Osteocyte (in vitro differentiated cells): Measurements from ENCODE around the gene MYL9. TPM values are rescaled to one million over a fixed set of nuclear protein-coding genes. Genes with fewer than 3 reads are reported as not detected.
"Not testable (repeated sequence)": the region's sequence is repeated elsewhere in the genome, so short reads cannot be mapped to it uniquely, and the experiment has no call there.

Experiments used
- DNase-seq: peaks from one replicate; pipeline ENCODE4 v3.0.0; 2021; ENCODE audit warnings: mixed read lengths; ENCODE audit not compliant: unreplicated experiment; ENCODE audit errors: extremely low spot score
- H3K27ac Mint-ChIP-seq: one replicate; pipeline ENCODE4 v1.8.0; 2021; ENCODE audit warnings: mild to moderate bottlenecking, mixed read lengths; ENCODE audit not compliant: unreplicated experiment
- H3K27me3 Mint-ChIP-seq: one replicate; pipeline ENCODE4 v1.8.0; 2021; ENCODE audit warnings: mixed read lengths; ENCODE audit not compliant: unreplicated experiment
- H3K36me3 Mint-ChIP-seq: one replicate; pipeline ENCODE4 v1.8.0; 2021; ENCODE audit warnings: mixed read lengths; ENCODE audit not compliant: unreplicated experiment
- H3K4me1 Mint-ChIP-seq: one replicate; pipeline ENCODE4 v1.8.0; 2021; ENCODE audit warnings: mixed read lengths; ENCODE audit not compliant: unreplicated experiment
- H3K4me3 Mint-ChIP-seq: one replicate; pipeline ENCODE4 v1.8.0; 2021; ENCODE audit warnings: mild to moderate bottlenecking, moderate library complexity, mixed read lengths; ENCODE audit not compliant: unreplicated experiment
- H3K9me3 Mint-ChIP-seq: one replicate; pipeline ENCODE4 v1.8.0; 2021; ENCODE audit warnings: mixed read lengths; ENCODE audit not compliant: unreplicated experiment
- CTCF ChIP-seq: fragments of 200-600 bp; sonication (generic); IDR thresholded peaks from 2 replicates; pipeline ENCODE4 v1.5.0; 2021; ENCODE audit warnings: antibody characterized with exemption, mild to moderate bottlenecking, moderate library complexity
- total RNA-seq: library from RNA; stranded (reverse); gene quantifications from 2 replicates; pipeline ENCODE4 v1.2.1, GENCODE V29; 2021

Gene MYL9
- total RNA-seq, 1 donor from 2014 or later = 200 TPM

GRCh38 chr20:36519012-36519719, 22.2 kb upstream of the MYL9 start:
- H3K27me3 Mint-ChIP-seq = no peaks in the 10 kb centered on the region
- no peak for DNase-seq
- no peak for TF ChIP-seq CTCF
- H3K4me1 Mint-ChIP-seq = peaks cover 18% of the 10 kb centered on the region
- H3K36me3 Mint-ChIP-seq = peaks cover 34% of the 10 kb centered on the region
- no peak overlapping the region for H3K4me3 Mint-ChIP-seq
- no peaks in the 10 kb centered on the region for H3K9me3 Mint-ChIP-seq
- no peak overlapping the region for H3K27ac Mint-ChIP-seq

DNA sequence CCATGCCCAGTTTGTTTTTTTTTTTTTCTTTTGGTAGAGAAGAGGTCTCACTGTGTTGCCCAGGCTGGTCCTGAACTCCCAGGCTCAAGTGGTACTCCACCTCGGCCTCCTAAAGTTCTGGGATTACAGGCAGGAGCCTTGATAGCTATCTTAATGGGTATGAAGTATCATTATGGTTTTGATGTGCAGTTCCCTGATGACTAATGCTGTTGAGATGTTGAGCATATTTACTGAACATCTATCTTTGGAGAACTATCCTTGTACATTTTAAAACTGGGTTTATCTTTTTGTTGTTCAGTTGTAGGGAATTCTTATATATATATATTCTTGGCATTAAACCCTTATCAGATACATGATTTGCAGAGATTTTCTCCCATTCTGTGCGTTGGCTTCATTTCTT, 21.4 kb upstream of the MYL9 start:
- no peaks in the 10 kb centered on the region for H3K9me3 Mint-ChIP-seq
- H3K36me3 Mint-ChIP-seq = peaks cover 33% of the 10 kb centered on the region
- TF ChIP-seq CTCF = no peak
- no peak overlapping the region for H3K4me3 Mint-ChIP-seq
- no peak for DNase-seq
- peaks cover 18% of the 10 kb centered on the region for H3K4me1 Mint-ChIP-seq
- H3K27me3 Mint-ChIP-seq = no peaks in the 10 kb centered on the region
- H3K27ac Mint-ChIP-seq = no peak overlapping the region

- peak overlapping the region; percentile 8 for H3K27ac Mint-ChIP-seq
- no peaks in the 10 kb centered on the region for H3K27me3 Mint-ChIP-seq
- H3K4me1 Mint-ChIP-seq = peaks cover 14% of the 10 kb centered on the region
- no peak overlapping the region for H3K4me3 Mint-ChIP-seq
- no peaks in the 10 kb centered on the region for H3K9me3 Mint-ChIP-seq
- peaks cover 40% of the 10 kb centered on the region for H3K36me3 Mint-ChIP-seq
- no peak for TF ChIP-seq CTCF
- no peak for DNase-seq
These were observed 19.8 kb upstream of the MYL9 start for GRCh38 chr20:36521526-36521925.

DNA sequence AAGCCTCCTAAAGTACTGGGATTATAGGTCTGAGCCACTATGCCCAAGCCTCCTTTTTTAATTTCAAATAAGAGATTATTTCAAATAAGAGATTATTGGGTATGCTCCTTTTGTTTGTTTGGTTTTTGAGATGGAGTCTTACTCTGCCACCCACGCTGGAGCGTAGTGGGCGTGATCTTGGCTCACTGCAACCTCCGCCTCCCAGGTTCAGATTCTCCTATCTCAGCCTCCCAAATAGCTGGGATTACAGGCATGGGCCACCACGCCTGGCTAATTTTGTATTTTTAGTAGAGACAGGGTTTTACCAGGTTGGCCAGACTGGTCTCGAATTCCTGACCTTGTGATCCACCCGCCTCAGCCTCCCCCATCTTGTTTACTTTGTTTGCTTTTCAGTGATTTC, 18.9 kb upstream of the MYL9 start:
- peaks cover 14% of the 10 kb centered on the region for H3K4me1 Mint-ChIP-seq
- not testable (repeated sequence) for H3K27me3 Mint-ChIP-seq, H3K4me3 Mint-ChIP-seq, DNase-seq, H3K9me3 Mint-ChIP-seq
- peak overlapping the region; percentile 66 for H3K27ac Mint-ChIP-seq
- H3K36me3 Mint-ChIP-seq = peaks cover 48% of the 10 kb centered on the region

DNA sequence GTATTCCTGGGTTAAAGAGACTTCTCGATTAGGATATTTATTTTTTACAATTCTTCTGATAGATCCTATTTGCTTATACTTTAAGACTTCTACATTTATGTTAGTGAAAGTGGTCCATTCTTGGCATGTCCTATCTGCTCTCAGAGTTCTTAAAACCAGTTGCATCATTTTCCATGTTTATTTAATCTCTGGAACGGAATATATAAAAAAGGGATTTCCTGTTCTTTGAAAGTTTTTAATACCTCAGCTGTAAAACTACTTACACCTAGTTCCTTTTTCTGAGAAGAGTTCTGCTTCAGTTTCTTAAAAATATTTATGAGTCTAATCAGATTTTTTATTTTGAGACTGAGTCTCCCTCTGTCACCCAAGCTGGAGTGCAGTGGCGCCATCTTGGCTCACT, 18.0 kb upstream of the MYL9 start:
- H3K4me3 Mint-ChIP-seq = no peak overlapping the region
- H3K4me1 Mint-ChIP-seq = peaks cover 14% of the 10 kb centered on the region
- no peaks in the 10 kb centered on the region for H3K27me3 Mint-ChIP-seq
- DNase-seq = no peak
- H3K9me3 Mint-ChIP-seq = no peaks in the 10 kb centered on the region
- peaks cover 47% of the 10 kb centered on the region for H3K36me3 Mint-ChIP-seq
- no peak for TF ChIP-seq CTCF
- H3K27ac Mint-ChIP-seq = peak overlapping the region; percentile 66
